GM12873 (cell line): ENCODE results near the gene IL12RB1.
A peak's percentile ranks its signal among the peaks of the same experiment; 100 is the strongest.

ENCODE experiments used
- TF ChIP-seq, protein P1 (sequence below): IDR thresholded peaks from 2 replicates; pipeline ENCODE4 v1.5.1; 2012; ENCODE audit warnings: low read depth, mild to moderate bottlenecking, moderate library complexity, low read length, control low read depth; ENCODE audit not compliant: insufficient read depth; ENCODE audit errors: missing control alignments

IL12RB1 gene

DNA sequence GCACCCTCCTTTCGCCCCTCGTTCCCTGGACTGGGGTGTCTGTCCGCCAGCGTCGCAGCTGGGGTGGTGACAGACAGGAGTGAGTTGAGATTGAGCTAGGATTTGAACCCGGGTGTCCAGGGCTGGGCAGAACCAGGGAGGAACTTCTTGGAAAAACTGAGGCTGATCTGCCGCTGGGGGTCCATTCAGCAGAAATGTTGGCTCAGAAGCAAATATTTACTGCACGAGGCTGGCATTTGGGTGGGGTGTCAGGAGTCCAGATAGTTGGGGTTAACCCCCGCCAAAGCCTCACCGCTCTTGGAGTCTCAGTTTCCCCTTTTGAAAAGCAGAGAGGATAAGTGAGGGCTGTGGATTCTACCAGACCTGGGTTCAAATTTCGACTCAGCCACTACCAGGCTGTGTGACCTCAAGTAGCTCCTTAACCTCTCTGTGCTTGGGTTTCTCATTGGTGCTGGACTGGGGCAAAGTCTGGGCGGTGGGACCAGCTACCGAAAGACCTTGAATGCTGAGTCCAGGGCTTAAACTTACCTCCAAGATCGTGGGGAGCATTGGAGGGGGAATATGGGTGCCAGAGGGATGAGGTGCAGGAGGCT, 31.8 kb upstream of the IL12RB1 start:
- TF ChIP-seq, protein P1, sequence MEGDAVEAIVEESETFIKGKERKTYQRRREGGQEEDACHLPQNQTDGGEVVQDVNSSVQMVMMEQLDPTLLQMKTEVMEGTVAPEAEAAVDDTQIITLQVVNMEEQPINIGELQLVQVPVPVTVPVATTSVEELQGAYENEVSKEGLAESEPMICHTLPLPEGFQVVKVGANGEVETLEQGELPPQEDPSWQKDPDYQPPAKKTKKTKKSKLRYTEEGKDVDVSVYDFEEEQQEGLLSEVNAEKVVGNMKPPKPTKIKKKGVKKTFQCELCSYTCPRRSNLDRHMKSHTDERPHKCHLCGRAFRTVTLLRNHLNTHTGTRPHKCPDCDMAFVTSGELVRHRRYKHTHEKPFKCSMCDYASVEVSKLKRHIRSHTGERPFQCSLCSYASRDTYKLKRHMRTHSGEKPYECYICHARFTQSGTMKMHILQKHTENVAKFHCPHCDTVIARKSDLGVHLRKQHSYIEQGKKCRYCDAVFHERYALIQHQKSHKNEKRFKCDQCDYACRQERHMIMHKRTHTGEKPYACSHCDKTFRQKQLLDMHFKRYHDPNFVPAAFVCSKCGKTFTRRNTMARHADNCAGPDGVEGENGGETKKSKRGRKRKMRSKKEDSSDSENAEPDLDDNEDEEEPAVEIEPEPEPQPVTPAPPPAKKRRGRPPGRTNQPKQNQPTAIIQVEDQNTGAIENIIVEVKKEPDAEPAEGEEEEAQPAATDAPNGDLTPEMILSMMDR: no peak

DNA sequence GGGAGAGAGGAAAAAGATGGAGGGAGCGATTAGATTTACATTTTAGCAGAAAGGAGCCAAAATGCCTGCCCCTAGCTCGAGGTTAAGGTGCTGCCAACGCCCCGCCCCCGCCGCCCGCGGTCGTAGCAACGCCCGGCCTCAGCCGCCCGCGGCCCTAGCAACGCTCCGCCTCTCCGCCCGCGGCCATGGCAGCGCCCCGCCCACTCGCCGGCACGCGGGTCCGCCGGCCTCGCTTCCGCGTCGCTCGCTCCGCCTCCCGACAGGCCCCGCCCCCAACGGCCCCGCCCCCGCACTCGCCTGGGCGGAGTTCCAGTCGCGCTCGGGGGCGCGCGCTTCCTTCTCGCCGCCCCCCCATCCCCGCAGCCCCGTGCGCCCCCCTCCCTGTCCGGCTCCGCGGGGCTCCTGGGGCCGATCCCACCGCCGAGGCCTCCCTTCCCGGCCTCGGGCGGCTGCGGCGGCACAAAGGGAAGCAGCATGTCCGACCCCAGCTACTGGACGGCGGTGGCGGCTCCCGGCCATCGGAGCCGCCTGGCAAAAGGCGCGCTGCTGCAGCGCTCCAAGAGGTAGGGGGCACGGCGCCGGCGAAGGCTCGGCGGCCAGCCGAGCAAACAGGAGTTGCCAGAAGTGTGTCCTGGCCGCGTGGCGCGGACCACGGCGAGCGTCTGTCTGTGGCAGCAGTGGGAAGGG, 31.1 kb upstream of the IL12RB1 start:
- TF ChIP-seq, protein P1: no peak

DNA sequence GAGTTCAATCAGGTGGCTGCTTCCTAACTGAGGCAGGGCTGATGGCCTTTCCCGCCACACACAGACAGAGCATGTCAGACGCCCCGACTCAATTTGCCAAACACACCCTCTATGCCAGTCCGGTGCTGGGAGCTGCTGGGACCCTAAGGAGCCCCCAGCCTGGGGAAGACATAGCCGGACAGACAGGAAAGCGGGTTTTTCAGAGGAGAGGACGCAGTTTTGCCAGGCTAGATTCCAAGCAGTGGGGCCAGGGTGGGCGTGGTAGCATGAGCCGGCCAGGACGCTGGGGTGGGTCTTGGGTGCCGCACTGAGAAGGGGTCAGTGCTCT, 30.6 kb upstream of the IL12RB1 start:
- TF ChIP-seq, protein P1: no peak

DNA sequence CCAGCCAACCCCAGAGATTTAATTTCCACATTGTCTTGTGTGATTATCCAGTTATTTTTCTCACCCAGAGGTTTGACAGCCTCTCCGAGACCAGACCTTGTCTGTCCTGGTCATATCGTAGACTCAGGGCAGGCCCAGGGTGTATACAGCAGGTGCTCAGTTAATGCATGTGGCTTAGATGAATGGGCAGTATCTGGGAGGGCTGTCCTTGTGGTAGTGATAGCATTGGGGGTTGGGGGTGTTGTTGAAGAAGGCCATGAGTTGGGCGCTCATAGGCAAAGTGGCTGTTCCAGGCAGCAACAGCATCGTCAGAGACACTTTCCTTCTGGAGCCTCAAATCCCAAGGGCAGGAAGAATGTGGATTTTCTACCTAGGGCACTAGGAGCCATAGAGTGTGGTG, 27.7 kb upstream of the IL12RB1 start:
- TF ChIP-seq, protein P1: no peak

DNA sequence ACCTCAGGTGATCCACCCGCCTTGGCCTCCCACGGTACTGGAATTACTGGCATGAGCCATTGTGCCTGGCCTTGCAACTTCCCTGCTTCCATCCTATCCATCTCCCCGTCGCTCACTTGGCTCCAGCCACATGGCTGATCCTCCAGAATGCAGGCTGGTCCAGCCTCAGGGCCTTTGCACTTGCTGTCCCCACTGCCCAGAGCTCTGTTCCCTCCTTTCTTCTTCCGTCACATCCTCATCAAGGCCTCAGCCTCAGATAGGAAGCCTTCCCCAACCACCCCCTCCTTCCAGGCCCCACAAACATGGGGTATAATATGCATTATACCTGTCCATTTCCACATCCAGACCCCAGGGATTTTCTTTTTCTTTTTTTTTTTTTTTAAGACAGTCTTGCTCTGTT, 27.1 kb upstream of the IL12RB1 start:
- TF ChIP-seq, protein P1: no peak

DNA sequence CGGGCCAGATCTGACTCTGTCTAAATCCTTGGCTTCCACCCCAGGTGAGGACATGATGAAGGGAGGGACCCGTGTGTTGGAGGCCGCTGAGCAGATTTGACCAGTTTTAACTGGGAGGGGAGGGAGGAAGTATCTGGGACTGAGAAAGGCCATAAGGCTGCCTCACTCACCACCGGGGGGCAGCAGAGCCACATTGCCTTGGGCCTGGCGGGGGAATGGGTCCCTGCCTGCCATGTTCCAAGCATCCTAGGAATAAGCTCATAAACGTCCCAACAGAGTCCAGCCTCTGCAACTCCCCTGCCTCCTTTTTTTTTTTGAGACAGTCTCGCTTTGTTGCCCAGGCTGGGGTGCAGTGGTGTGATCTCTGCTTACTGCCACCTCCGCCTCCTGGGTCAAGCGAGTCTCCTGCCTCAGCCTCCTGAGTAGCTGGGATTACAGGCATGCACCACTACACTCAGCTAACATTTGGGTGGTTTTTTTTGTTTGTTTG, 26.3 kb upstream of the IL12RB1 start:
- TF ChIP-seq, protein P1: peak; percentile 93

DNA sequence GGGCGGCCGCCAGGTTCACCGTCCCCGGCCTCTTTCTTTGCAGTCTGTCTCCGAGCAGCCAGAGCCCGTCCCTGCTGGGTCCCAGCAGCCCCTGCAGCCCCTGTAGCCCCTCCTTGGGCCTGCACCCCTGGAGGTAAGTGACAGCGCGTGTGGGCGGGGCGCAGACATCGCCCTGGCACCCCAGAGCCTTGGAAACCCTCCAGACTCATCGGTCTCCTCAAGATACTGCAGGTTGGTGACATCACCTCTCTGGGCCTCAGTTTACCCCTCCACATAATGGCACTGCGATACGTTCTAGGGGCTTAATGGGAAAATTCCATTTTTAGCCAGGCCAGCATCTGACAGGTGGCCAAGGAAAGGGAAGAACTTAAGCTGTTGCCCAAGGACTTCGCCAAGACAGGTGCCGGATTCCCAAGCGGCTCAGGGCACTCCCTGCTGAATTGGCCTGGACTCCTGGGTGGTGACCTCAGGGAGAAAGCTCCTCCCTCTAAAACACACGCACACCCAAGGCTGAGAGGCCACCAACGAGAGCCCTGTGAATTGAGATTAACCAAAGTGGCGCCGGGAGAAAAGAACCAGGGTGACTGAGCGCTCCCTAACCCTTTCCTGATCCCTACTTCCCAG, 24.0 kb upstream of the IL12RB1 start:
- TF ChIP-seq, protein P1: no peak
